Muscle of leg (tissue), 16 donors: Measurements from ENCODE around the gene FIZ1. TPM values are rescaled to one million over a fixed set of nuclear protein-coding genes. Genes with fewer than 3 reads are reported as not detected.

Experiments used
- DNase-seq: peaks from one replicate; pipeline ENCODE4 v3.0.0; 2013
- H3K27ac ChIP-seq: one replicate; pipeline ENCODE4 v1.5.1; 2013; ENCODE audit warnings: mild to moderate bottlenecking, low read length, control low read depth
- H3K27me3 ChIP-seq: one replicate; pipeline ENCODE4 v1.6.1; 2013; ENCODE audit warnings: low read length; ENCODE audit not compliant: control insufficient read depth, insufficient read depth
- H3K36me3 ChIP-seq: one replicate; pipeline ENCODE4 v1.6.1; 2013; ENCODE audit warnings: low read length; ENCODE audit not compliant: control insufficient read depth, insufficient read depth
- H3K4me1 ChIP-seq: one replicate; pipeline ENCODE4 v1.6.1; 2013; ENCODE audit warnings: low read length; ENCODE audit not compliant: control insufficient read depth, insufficient read depth
- H3K4me3 ChIP-seq: one replicate; pipeline ENCODE4 v1.5.1; 2013; ENCODE audit warnings: low read length, control low read depth
- H3K9me3 ChIP-seq: replicated peaks from 2 replicates; pipeline ENCODE4 v1.6.1; 2013; ENCODE audit warnings: low read depth, low read length; ENCODE audit not compliant: control insufficient read depth
- WGBS: methylation state at CpG from one replicate; pipeline ENCODE4 v1.1.5; 2013; ENCODE audit warnings: missing lambda C conversion rate; ENCODE audit not compliant: insufficient coverage; 5-methylcytosine and 5-hydroxymethylcytosine counted together
- long read RNA-seq, 11 donors: transcript quantifications; one replicate each; lab custom pipeline, GENCODE V29; 2026
- polyA plus RNA-seq, 8 donors: library from polyadenylated mRNA; unstranded; fragments of 120-200 nt; gene quantifications; one replicate each; pipeline versions ENCODE4 v1.2.1 to v1.2.3, GENCODE V29; 2013; ENCODE audit warnings: inconsistent platforms in 1 of 8, low replicate concordance in 1 of 8; ENCODE audit not compliant: insufficient read length in 8 of 8, insufficient read depth in 1 of 8
- total RNA-seq: library from RNA; stranded (reverse); fragments of 120-200 nt; gene quantifications from one replicate; pipeline ENCODE4 v1.2.4, GENCODE V29; 2013

The FIZ1 gene, protein sequence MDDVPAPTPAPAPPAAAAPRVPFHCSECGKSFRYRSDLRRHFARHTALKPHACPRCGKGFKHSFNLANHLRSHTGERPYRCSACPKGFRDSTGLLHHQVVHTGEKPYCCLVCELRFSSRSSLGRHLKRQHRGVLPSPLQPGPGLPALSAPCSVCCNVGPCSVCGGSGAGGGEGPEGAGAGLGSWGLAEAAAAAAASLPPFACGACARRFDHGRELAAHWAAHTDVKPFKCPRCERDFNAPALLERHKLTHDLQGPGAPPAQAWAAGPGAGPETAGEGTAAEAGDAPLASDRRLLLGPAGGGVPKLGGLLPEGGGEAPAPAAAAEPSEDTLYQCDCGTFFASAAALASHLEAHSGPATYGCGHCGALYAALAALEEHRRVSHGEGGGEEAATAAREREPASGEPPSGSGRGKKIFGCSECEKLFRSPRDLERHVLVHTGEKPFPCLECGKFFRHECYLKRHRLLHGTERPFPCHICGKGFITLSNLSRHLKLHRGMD
- total RNA-seq (3.7 TPM), polyA plus RNA-seq (10 to 100 TPM; 10.7 to 15.1 (median 12.7) TPM)
- long read RNA-seq, donor 1, partial matches to known transcripts = 0 of 1 reads
- long read RNA-seq, donor 1, other reads (novel, unspliced or antisense) = 0 of 1 reads
- long read RNA-seq, donor 2 = 0 reads
- long read RNA-seq, donor 3, full-length matches to known transcripts = 6 of 22 reads
- long read RNA-seq, donor 3, partial matches to known transcripts = 16 of 22 reads
- long read RNA-seq, donor 3, other reads (novel, unspliced or antisense) = 0 of 22 reads
- long read RNA-seq, donor 4, full-length matches to known transcripts = 3 of 3 reads
- long read RNA-seq, donor 4, partial matches to known transcripts = 0 of 3 reads
- long read RNA-seq, donor 4, other reads (novel, unspliced or antisense) = 0 of 3 reads
- long read RNA-seq, donor 5, full-length matches to known transcripts = 9 of 9 reads
- long read RNA-seq, donor 5, partial matches to known transcripts = 0 of 9 reads
- long read RNA-seq, donor 5, other reads (novel, unspliced or antisense) = 0 of 9 reads
- long read RNA-seq, donor 6, full-length matches to known transcripts = 3 of 28 reads
- long read RNA-seq, donor 6, partial matches to known transcripts = 25 of 28 reads
- long read RNA-seq, donor 6, other reads (novel, unspliced or antisense) = 0 of 28 reads
- long read RNA-seq, donor 7, full-length matches to known transcripts = 5 of 66 reads
- long read RNA-seq, donor 7, partial matches to known transcripts = 61 of 66 reads
- long read RNA-seq, donor 7, other reads (novel, unspliced or antisense) = 0 of 66 reads
- long read RNA-seq, donor 8 = 0 reads
- long read RNA-seq, donor 9, full-length matches to known transcripts = 3 of 3 reads
- long read RNA-seq, donor 9, partial matches to known transcripts = 0 of 3 reads
- long read RNA-seq, donor 9, other reads (novel, unspliced or antisense) = 0 of 3 reads
- long read RNA-seq, donor 10, full-length matches to known transcripts = 4 of 21 reads
- long read RNA-seq, donor 10, partial matches to known transcripts = 17 of 21 reads
- long read RNA-seq, donor 10, other reads (novel, unspliced or antisense) = 0 of 21 reads
- long read RNA-seq, donor 11, full-length matches to known transcripts = 3 of 3 reads
- long read RNA-seq, donor 11, partial matches to known transcripts = 0 of 3 reads
- long read RNA-seq, donor 11, other reads (novel, unspliced or antisense) = 0 of 3 reads

DNA sequence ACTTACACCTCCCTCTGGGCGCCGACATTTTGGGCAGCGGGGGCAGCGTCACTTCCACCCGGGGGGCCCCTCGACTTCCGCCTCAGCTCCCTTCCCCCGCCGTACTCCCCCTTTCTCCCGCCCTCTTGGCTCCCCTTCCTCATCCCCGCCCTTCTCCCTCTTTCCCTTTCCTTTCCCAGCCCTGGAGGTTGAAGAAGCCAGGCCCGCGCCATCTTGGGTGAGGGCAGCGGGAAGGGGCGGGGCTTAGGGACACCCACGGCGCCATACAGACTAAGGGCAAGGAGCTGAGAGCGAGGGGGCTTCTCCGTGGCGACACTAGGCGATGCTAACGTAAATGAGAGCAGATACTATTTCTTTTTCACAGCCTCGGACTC, at the start of gene FIZ1:
FIZ1 (minus strand) TSS at position 50 of the 374 bp plus-strand sequence. CDS start 1,652 bp downstream, outside the sequence.
- Histone ChIP-seq H3K4me1 (peaks cover 11% of the 10 kb centered on the region), H3K27ac (peak within 1 kb of the TSS; percentile 100), H3K4me3 (peak within 1 kb of the TSS; percentile 92), H3K9me3 (no peaks in the 10 kb centered on the region), H3K27me3 (no peaks in the 10 kb centered on the region), H3K36me3 (peaks cover 38% of the 10 kb centered on the region)
- 0% methylated on average over 21 of the region's 23 CpGs for WGBS
- DNase-seq = peak; percentile 100

DNA sequence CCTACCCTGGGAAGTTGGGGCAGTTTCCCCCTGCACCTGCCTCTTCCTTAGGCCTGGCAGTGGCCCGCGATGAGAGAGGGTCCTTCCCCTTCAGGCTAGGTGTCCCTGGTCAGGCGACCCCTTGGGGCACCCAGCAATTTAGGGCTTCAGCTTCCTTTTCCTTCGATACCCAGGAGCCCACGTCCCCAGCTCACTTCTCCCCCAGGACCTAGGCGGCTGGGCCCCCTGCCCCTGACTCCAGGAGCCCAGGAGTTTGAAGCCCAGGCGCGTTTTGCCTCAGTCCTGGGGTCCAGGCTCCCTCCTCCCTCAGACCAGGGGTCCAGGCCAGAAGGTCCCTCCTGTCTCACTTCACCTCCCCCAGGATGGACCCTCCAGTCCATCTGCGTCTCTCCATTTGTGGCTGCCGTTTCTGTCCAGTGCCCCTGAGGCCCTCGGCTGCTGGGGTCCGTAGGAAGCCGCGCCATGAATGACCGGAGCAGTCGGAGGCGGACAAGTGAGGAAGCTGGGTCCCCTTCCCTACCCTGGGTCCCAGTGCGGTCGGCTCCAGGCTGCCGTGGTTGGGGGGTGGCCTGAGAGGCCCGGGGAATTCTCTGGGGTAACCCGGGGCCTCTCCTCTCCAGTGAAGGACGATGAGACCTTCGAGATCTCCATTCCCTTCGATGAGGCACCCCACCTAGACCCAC, 49.4 kb upstream of the FIZ1 start:
- Histone ChIP-seq H3K27me3 (no peaks in the 10 kb centered on the region), H3K4me3 (peak overlapping the region; percentile 86), H3K9me3 (no peaks in the 10 kb centered on the region), H3K36me3 (peaks cover 38% of the 10 kb centered on the region), H3K4me1 (peaks cover 43% of the 10 kb centered on the region), H3K27ac (peak overlapping the region; percentile 42)
- WGBS = 15% methylated on average over 16 of the region's 25 CpGs
- DNase-seq = peak; percentile 40

DNA sequence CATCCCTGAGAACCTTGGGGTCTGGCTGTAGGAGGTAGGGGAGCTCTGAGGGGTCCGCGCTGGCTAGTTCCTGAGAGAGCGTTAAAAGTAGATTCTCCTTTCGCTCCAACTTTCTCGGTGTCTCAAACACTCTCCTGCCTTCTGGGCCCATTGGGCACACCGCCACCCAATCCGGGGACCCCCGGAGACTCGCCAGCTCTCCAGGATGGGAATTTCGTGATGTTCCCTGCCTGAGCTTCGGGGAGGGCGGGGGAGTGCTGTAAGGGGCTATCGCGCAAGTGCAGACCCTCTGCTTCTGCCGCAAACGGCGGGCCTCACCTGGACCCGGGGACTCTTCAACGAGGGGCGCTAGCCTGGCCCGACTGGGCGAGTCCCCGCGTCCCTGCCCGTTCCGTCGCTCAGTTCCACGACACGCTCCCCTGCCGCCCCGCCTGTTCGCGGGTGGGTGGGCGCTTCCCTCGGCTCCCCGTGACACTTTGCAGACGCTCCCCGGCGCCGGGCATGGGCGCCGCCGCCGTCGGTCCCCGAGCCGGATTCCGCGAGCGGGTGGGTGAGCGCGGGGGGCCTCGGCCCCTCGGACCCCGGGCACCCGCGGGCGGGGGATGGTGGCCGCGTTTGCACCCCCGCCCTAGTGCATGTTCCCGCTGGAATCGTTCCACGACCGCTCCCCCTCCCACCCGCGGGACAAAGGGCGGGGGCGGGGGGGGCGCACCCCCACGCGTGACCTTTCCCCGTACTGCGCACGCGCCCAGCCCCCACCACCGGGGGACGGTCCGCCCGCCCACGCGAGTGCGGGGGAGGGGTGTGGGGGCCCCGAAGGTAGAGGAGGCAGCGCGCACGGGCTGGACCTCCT, 48.6 kb upstream of the FIZ1 start, which contains the start of gene CCDC106:
CCDC106 (plus strand) TSS at position 481 of the 853 bp plus-strand sequence. CDS start 835 bp downstream, outside the sequence.
- H3K27me3 ChIP-seq = no peaks in the 10 kb centered on the region
- H3K4me1 ChIP-seq = peaks cover 44% of the 10 kb centered on the region
- H3K4me3 ChIP-seq = peak within 1 kb of the TSS; percentile 86
- WGBS = under 1% methylated on average over 62 of the region's 87 CpGs
- peak; percentile 89 for DNase-seq
- no peaks in the 10 kb centered on the region for H3K9me3 ChIP-seq
- H3K27ac ChIP-seq = peak within 1 kb of the TSS; percentile 85
- H3K36me3 ChIP-seq = peaks cover 38% of the 10 kb centered on the region

DNA sequence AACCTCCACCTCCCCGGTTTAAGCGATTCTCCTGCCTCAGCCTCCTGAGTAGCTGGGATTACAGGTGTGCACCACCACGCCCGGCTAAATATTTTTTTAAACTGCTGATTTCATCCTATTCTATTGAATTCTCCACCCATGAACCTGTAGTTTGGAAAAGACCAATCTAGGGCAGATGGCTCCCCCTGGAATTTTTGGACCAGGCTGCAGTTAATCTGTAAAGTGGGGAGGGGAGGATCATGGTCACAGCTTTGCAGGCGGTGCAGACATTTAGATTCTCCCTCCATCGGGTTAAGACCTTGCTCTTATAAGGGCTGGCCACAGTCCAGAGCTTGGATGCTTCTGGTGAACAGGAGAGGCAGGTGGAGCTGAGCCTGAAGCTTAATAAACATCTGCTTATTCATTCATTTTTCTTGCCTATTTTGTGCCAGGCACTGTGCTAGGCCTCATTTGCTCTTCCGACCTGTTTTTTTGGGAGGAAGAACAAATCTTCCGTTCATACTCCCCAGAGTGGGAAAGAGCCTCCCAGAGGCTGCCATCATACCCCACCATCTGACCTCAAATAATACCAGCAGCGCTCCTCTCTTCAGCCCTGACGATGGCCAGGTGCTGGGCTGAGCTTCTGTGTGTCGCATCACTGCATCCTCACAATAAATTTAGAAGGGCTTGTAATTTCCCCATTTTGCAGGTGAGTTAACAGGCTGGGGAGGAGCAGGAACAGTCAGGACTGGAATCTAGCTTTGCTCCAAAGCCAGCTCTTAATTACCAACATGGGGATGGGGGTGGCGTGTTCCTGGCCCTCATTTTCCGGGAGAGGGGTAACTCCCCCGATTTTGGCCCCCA, 47.8 kb upstream of the FIZ1 start:
- WGBS = 68% methylated on average over 4 of the region's 14 CpGs
- Histone ChIP-seq H3K27me3 (no peaks in the 10 kb centered on the region), H3K4me1 (peaks cover 51% of the 10 kb centered on the region)

DNA sequence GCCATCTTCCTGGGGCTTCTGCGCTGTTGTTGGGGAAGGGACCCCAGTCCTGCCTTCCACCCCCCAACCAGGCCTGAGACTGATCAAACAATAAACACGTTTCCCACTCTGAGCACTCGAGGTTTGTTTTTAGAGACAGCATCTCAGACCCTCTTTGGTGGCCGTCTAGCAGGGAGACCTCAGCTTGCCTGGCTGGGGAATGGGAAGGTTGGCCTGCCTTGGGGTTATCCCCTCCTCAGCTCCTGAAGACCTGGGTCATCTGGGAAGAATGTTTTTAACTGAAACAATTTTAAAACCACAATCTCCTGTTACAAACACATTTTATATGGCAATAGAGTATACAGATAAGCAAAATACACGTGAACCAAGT, 46.2 kb upstream of the FIZ1 start:
- no peaks in the 10 kb centered on the region for H3K9me3 ChIP-seq
- DNase-seq = no peak
- 80% methylated on average over 1 of the region's 5 CpGs for WGBS

More for the DNA sequence above, 47.8 kb upstream of the FIZ1 start:
- Histone ChIP-seq H3K4me3 (peak overlapping the region; percentile 86), H3K36me3 (peaks cover 34% of the 10 kb centered on the region), H3K9me3 (no peaks in the 10 kb centered on the region), H3K27ac (no peak overlapping the region)
- DNase-seq = no peak

DNA sequence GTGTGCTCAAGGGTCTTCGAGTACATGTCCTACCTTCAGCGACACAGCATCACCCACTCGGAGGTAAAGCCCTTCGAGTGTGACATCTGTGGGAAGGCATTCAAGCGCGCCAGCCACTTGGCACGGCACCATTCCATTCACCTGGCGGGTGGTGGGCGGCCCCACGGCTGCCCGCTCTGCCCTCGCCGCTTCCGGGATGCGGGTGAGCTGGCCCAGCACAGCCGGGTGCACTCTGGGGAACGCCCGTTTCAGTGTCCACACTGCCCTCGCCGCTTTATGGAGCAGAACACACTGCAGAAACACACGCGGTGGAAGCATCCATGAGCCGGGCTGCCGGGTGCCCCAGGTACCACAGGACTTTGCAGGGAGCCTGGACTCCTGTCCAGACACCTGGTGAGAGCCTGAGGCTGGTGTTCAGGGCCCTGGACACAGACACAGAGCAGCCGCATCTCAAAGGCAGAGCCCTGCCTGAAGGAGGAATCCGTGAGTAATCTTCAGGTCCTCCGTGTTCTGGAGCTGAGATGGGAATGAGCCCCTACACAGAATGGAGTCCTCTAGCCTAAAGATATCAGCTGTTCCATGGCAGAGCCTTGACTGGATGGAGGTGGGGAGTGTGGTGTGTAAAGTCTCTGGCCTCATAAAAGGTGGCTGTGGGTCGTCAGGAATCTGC, 45.7 kb upstream of the FIZ1 start:
- no peak overlapping the region for H3K4me3 ChIP-seq
- DNase-seq = no peak
- WGBS = 90% methylated on average over 27 of the region's 28 CpGs
- H3K36me3 ChIP-seq = peaks cover 19% of the 10 kb centered on the region
- peaks cover 65% of the 10 kb centered on the region for H3K4me1 ChIP-seq
- H3K27me3 ChIP-seq = no peaks in the 10 kb centered on the region
- H3K27ac ChIP-seq = no peak overlapping the region
- H3K9me3 ChIP-seq = no peaks in the 10 kb centered on the region

More for the DNA sequence above, 46.2 kb upstream of the FIZ1 start:
- Histone ChIP-seq H3K27ac (no peak overlapping the region), H3K4me3 (no peak overlapping the region), H3K36me3 (peaks cover 24% of the 10 kb centered on the region), H3K4me1 (peaks cover 60% of the 10 kb centered on the region), H3K27me3 (no peaks in the 10 kb centered on the region)

DNA sequence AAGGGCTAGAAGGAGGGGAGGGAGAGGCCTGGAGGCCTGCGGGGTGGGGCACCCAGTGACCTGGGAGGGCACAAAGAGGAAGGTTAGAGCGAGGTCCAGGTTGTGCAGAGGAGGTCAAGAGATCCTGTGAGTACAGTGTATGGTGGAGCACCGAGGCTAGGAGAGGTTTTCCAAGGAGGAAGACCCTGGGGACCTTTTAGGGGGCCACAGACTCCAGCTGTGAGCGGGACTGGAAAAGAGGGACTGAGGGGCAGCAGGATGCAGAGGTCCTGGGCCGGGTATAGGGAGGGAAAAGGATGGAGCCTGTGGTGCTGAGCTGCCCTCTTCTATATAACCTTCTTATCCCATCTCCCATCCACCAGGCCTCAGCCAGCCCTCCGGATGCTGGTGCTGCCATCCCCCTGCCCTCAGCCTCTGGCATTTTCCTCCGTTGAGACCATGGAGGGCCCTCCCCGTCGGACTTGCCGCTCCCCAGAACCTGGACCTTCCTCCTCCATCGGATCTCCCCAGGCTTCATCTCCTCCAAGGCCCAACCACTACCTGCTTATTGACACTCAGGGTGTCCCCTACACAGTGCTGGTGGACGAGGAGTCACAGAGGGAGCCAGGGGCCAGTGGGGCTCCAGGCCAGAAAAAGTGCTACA, 45.0 kb upstream of the FIZ1 start:
- WGBS = 51% methylated on average over 10 of the region's 12 CpGs
- H3K27ac ChIP-seq = no peak overlapping the region

More for the DNA sequence above, 45.0 kb upstream of the FIZ1 start:
- peaks cover 19% of the 10 kb centered on the region for H3K36me3 ChIP-seq
- no peaks in the 10 kb centered on the region for H3K27me3 ChIP-seq
- DNase-seq = no peak
- H3K9me3 ChIP-seq = no peaks in the 10 kb centered on the region
- H3K4me3 ChIP-seq = peak overlapping the region; percentile 76
- H3K4me1 ChIP-seq = peaks cover 65% of the 10 kb centered on the region
